Pulmonary artery endothelial cell (primary cell): ENCODE results near the gene SAA4. TPM values are rescaled to one million over a fixed set of nuclear protein-coding genes. Genes with fewer than 3 reads are reported as not detected.
"Not testable (repeated sequence)": the region's sequence is repeated elsewhere in the genome, so short reads cannot be mapped to it uniquely, and the experiment has no call there.

Experiments
- DNase-seq: peaks from one replicate; pipeline ENCODE4 v3.0.0-alpha.2; 2011; ENCODE audit warnings: low read depth, low spot score
- total RNA-seq: library from RNA; depleted of rRNA; stranded (reverse); fragments of >200 nt; gene quantifications from 2 replicates; pipeline ENCODE4 v1.2.3, GENCODE V29; 2014

SAA4 gene
- total RNA-seq, 1 donor from 2014 or later: not detected

DNA sequence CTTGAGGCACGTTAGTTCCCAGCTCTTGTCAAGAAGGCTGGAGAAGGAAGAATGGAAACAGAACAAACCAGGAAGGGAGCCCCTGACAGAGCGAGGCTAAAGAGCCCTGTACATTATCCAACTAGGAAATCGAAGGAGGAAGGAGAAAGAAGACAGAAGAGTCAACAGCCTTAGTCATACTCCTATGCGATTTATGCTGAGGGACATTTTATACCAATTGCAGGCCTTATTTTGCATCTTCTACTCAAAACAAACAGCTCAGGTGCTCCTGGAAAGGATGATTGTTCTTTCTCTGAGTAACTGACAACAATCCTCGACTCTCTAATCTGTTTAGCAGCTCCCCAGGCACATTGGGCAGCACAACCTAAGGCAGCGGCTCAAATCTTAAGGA is 10.6 kb upstream of the SAA4 start:
- DNase-seq: not testable (repeated sequence)

DNA sequence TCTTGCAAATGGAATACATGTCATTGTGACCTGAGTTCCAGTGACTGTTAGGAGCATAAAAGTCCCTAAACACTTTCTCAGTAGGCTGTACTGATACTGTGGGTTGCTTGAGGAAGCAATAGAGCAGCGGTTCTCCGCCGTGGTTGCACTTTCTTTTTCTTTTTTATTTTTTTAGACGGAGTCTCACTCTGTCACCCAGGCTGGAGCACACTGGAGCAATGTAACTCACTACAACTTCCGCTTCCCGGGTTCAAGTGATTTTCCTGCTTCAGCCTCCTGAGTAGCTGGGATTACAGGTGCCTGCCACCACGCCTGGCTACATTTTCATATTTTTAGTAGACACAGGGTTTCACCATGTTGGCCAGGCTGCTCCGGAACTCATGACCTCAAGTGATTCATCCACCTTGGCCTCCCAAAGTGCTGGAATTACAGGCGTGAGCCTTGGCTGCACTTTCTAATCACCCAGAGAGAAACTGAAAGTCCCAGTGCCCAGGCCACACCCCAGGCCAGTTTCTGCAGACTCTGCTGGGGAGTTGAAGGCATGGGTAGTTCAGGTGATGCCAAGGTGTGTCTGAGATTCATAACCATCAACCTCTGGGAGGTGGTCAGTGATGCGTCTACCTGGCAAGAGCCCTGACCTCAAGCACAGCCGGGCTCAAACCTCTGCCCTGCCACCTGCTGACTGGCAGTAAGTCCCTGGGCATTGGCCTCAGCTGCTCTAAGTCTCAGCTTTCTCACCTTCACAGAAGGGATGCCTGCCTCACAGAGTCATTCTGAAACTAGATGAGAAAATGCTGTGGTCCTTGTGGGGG is 10.0 kb upstream of the SAA4 start:
- not testable (repeated sequence) for DNase-seq

- DNase-seq: no peak
Observed at GRCh38 chr11:18245396-18245795, 8.8 kb upstream of the SAA4 start.

DNA sequence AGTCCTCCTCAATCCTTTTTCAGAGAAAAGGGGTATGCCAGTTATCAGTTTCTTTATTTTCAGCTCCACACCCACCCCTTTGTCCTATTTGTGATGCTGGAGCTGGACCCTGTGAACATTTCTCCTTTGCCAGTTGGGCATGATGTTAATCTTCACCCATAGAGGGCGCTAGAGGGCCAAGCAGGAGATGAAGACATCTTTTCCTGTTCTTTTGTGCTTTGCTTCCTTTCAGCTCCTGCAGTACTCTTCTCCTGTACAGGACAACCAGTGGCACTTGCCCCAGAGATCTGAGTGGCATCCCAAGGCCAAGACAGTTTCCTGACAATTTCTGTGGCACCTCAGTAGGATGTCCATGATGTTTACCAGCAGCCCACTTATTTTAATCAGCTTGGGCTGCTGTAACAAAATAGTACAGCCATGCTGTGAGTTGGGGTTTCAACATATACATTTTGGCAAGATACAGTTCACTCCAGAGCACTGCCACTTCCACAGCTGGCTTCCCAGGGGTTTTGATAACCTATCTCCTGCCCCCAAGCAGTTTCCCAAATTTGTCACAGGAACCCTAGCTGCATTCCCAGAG is 7.3 kb upstream of the SAA4 start:
- DNase-seq: peak; percentile 20

DNA sequence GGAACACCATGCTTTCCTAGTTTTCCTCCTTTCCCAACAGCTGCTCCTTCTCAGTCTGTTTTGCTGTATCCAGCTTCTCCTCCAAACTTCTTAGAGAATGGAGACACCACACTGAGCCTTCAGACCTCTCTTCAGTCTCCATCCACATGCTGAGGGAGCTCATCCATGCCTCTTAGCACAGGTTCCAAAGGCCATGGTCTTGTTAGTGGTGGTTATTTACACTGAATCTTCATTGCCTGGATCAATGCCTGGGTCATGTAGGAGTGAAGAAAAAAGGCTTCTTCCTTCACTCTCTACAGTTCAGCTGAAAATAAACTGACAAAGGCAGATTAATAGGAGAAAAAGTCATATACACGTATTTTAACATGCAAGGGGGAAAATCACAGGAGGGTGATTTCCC is 3.1 kb upstream of the SAA4 start:
- DNase-seq: no peak

- no peak for DNase-seq
Observed at GRCh38 chr11:18235394-18236334, 938 bp downstream of the SAA4 start.

GRCh38 chr11:18233912-18234311 is 2.7 kb downstream of the SAA4 start:
- DNase-seq: no peak

DNA sequence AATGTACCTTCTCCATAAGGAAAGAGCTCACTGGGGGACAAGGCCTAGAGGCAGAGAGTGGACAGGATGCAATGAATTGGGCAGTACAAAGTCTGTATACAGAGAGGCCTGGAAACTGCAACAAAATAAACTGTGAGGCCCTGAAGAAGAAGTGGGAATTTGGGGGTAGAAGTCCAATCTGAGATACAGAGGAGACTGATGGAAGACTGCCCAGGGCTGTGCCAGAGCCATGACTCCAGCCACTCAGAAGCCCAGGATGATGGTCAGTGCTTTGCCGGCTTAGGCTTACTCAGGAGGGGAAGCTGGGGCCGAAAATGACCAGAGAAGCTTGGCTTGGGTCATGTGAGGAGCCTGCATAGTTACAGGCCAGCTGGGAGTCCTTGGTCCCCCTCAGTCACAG is 5.7 kb downstream of the SAA4 start:
- no peak for DNase-seq

DNA sequence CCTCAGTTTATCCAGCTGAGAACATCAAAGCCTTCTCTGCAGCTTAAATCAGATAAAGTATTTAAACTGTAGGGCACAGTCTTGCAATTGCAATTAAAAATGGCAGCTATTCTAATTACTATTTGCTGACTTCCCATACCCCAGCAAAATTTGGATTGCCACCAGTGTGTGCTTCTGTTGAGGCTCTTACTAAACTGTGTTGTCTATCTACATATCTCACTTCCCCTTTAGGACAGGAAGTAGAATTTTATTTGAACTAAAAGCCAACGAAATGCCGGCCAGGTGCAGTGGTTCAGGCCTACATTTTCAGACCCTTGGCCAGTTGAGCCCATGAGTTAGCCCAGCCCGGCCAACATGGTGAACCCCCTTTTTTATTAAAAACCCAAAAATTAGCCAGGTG is 7.1 kb downstream of the SAA4 start:
- DNase-seq: no peak

- DNase-seq: no peak
Observed at GRCh38 chr11:18225913-18226312, 10.7 kb downstream of the SAA4 start.

GRCh38 chr11:18223591-18224387 is 12.8 kb downstream of the SAA4 start:
- no peak for DNase-seq

GRCh38 chr11:18222814-18223421 is 13.7 kb downstream of the SAA4 start:
- no peak for DNase-seq

- DNase-seq: no peak
Observed at GRCh38 chr11:18221274-18221876, 15.2 kb downstream of the SAA4 start.

GRCh38 chr11:18209058-18209457 is 27.5 kb downstream of the SAA4 start:
- DNase-seq: no peak

- DNase-seq: no peak
Observed at GRCh38 chr11:18204771-18205170, 31.8 kb downstream of the SAA4 start.

- no peak for DNase-seq
Observed at GRCh38 chr11:18204220-18204619, 32.4 kb downstream of the SAA4 start.

DNA sequence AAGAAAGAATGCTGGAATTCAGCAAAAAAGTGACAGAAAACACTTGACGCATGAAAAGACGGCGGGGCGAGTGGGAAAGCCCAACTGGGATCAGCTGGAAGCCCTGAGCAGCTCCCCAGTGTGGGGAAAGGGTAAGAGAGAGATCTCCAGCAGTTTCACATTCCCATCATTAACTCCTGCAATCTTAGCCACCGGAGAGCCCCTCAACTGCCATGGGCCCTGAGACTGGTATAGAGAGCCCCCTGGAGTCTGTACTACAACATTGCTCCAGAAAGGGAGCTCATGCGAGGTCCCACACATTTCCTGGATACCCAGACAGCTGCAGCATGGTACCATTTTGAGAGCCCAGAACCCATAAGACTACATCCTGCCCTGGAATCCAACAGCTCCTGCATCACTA is 32.9 kb downstream of the SAA4 start:
- no peak for DNase-seq

DNA sequence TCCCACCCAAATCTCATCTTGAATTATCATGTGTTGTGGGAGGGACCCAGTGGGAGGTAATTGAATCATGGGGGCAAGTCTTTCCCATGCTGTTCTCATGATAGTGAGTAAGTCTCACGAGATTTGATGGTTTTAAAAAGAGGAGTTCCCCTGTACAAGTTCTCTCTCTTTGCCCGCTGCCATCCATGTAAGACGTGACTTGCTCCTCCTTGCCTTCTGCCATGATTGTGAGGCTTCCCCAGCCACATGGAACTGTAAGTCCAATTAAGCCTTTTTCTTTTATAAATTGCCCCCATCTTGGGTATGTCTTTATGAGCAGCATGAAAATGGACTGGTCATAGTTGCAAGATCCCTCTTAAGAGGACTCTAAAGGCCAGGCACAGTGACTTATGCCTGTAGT is 38.9 kb downstream of the SAA4 start:
- DNase-seq: not testable (repeated sequence)

- DNase-seq: no peak
Observed at GRCh38 chr11:18196532-18196931, 40.1 kb downstream of the SAA4 start.

DNA sequence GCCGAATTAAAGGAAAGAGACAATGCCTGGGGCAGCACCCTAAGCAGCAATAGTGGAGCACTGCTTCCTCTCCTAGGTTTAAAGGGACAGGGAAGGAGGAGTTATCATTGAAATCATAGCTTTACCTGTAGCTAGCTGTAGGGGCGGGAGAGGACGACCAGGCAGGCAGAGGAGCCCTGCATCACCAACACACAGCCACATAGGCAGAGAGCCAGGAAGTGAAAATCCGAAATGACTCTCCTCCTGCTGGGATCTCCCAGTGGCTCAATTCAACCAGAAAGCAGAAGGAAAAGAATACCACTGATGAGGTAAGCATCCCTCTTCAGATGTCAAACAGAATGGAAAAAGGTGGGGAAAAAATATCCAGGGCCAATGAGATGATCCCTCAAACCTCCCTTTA is 43.6 kb downstream of the SAA4 start:
- DNase-seq: no peak
